MV-4-11 (cell line): ENCODE results near the gene NLRP13.

Experiments
- DNase-seq: peaks from one replicate; lab custom pipeline; 2025; lab: John Stamatoyannopoulos, UW

Gene NLRP13

GRCh38 chr19:55902080-55902751 lies 29.9 kb downstream of the NLRP13 start:
- no peak for DNase-seq

GRCh38 chr19:55901369-55902079 lies 30.6 kb downstream of the NLRP13 start:
- no peak for DNase-seq

GRCh38 chr19:55898911-55899310 lies 33.2 kb downstream of the NLRP13 start:
- DNase-seq: no peak

- DNase-seq: no peak
Measured at GRCh38 chr19:55882626-55883025, 49.5 kb downstream of the NLRP13 start.

GRCh38 chr19:55877211-55877610 lies 54.9 kb downstream of the NLRP13 start:
- no peak for DNase-seq

- no peak for DNase-seq
Measured at GRCh38 chr19:55870736-55871135, 61.4 kb downstream of the NLRP13 start.

- DNase-seq: no peak
Measured at GRCh38 chr19:55867101-55867500, 65.0 kb downstream of the NLRP13 start.

GRCh38 chr19:55866521-55866920 lies 65.6 kb downstream of the NLRP13 start:
- DNase-seq: no peak

GRCh38 chr19:55858969-55859368 lies 73.2 kb downstream of the NLRP13 start:
- DNase-seq: no peak

GRCh38 chr19:55858401-55858800 lies 73.7 kb downstream of the NLRP13 start:
- DNase-seq: no peak

GRCh38 chr19:55857974-55858373 lies 74.2 kb downstream of the NLRP13 start:
- no peak for DNase-seq

- DNase-seq: peak; percentile 99
Measured at GRCh38 chr19:55857149-55857548, 75.0 kb downstream of the NLRP13 start.

- DNase-seq: peak; percentile 83
Measured at GRCh38 chr19:55855160-55855559, 77.0 kb downstream of the NLRP13 start.
